Psoas muscle (tissue), 8 donors: ENCODE results near the gene CALHM3. TPM values are rescaled to one million over a fixed set of nuclear protein-coding genes. Genes with fewer than 3 reads are reported as not detected.

ENCODE experiments used
- ATAC-seq, 4 donors: fragments of 200-7000 bp; cut with Tn5 transposase; one replicate each; pipeline ENCODE4 v1.9.1; 2020; ENCODE audit warnings: moderate library complexity in 3 of 4, mild to moderate bottlenecking in 2 of 4
- DNase-seq, 2 donors: peaks; one replicate each; pipeline ENCODE4 v3.0.0-alpha.2; 2020
- H3K27ac ChIP-seq: fragments of 200-600 bp; one replicate; pipeline ENCODE4 v1.8.0; 2022
- H3K27me3 ChIP-seq, 3 donors: fragments of 200-600 bp in 1 of 3; one replicate each; pipeline versions ENCODE4 v1.6.1 to v1.8.0; 2013 to 2022; ENCODE audit warnings: low read length in 2 of 3, mild to moderate bottlenecking in 2 of 3, moderate library complexity in 1 of 3; ENCODE audit not compliant: insufficient read depth in 3 of 3
- H3K36me3 ChIP-seq, 2 donors: fragments of 200-600 bp in 1 of 2; one replicate each; pipeline versions ENCODE4 v1.6.1 to v1.8.0; 2013 to 2022; ENCODE audit warnings: low read depth in 1 of 2, mild to moderate bottlenecking in 1 of 2, moderate library complexity in 1 of 2; ENCODE audit not compliant: insufficient read depth in 1 of 2
- H3K4me1 ChIP-seq: fragments of 200-600 bp; one replicate; pipeline ENCODE4 v1.8.0; 2022
- H3K4me3 ChIP-seq: fragments of 200-600 bp; one replicate; pipeline ENCODE4 v1.8.0; 2022; ENCODE audit warnings: mild to moderate bottlenecking
- H3K9me3 ChIP-seq: fragments of 200-600 bp; one replicate; pipeline ENCODE4 v1.8.0; 2022
- CTCF ChIP-seq: fragments of 200-600 bp; IDR thresholded peaks from one replicate; pipeline ENCODE4 v1.8.0; 2022; ENCODE audit warnings: antibody characterized with exemption
- WGBS, 3 donors: extraction: QIAGEN DNeasy Blood & Tissue Kit; methylation state at CpG; one replicate each; pipeline versions ENCODE4 v1.1.6 to v1.1.7; 2013; 5-methylcytosine and 5-hydroxymethylcytosine counted together
- intact Hi-C, 2 donors: fragments of 100-400 bp; cut with DNase I; formaldehyde crosslinking; loops; one replicate each; pipeline versions ENCODE4 v1.11.0 to v1.14.2; 2022
- polyA plus RNA-seq, 3 donors: library from polyadenylated mRNA; stranded (reverse); fragments of 200-250 nt; gene quantifications; one replicate each; pipeline ENCODE4 v1.2.3, GENCODE V29; 2013
- total RNA-seq, 4 donors: library from RNA; stranded (reverse); fragmentation: NEBNext Ultra II Directional in 2 of 4; extraction: Animal tissue kit (Norgen Biotek cat#: 25700) in 2 of 4; gene quantifications; one replicate each; pipeline versions ENCODE4 v1.2.1 to v1.2.4, GENCODE V29; 2021 to 2023
- donor health status: healthy with polysubstance abuse.
- donor health status: DM: no; HTN: no; CAD: no; lungs with moderate emphysema.
- donor health status: Bipolar disorder and iron deficiency.
- donor health status: healthy.
- donor health status: DM: yes; HTN: yes; CAD: no.
- donor health status: DM: no; HTN: no; CAD: no.
- donor health status: DM: no; HTN: no; CAD: no.
- donor health status: DM: yes; HTN: yes; CAD: no.

CALHM3 gene
- total and polyA plus RNA-seq, 7 donors, result not detected

- peaks cover 0 to 1% (median 0%) of the 10 kb centered on the region in 3 donors for H3K27me3 ChIP-seq
- no peak overlapping the region for H3K27ac ChIP-seq
- 94 to 98% (median 94%) methylated on average over 3 of the region's 3 CpGs for WGBS, 3 donors
- ATAC-seq, result no peak
- no peak for TF ChIP-seq CTCF
- no peak overlapping the region for H3K4me3 ChIP-seq
- H3K9me3 ChIP-seq, result no peaks in the 10 kb centered on the region
- intact Hi-C loops, result no loop called here
- DNase-seq, result no peak
- no peaks in the 10 kb centered on the region for H3K36me3 ChIP-seq
- no peaks in the 10 kb centered on the region for H3K4me1 ChIP-seq
These were observed 22.1 kb upstream of the CALHM3 start for GRCh38 chr10:103501186-103501585.

GRCh38 chr10:103500481-103500880, 21.4 kb upstream of the CALHM3 start:
- no peak for TF ChIP-seq CTCF
- H3K9me3 ChIP-seq, result no peaks in the 10 kb centered on the region
- H3K27ac ChIP-seq, result no peak overlapping the region
- no peaks in the 10 kb centered on the region for H3K4me1 ChIP-seq
- no peaks in the 10 kb centered on the region for H3K36me3 ChIP-seq
- WGBS, 3 donors, result 83 to 89% (median 85%) methylated on average over 6 of the region's 6 CpGs
- no peak overlapping the region for H3K4me3 ChIP-seq
- no peak for DNase-seq
- ATAC-seq, result no peak
- intact Hi-C loops, result no loop called here
- peaks cover 0 to 7% (median 1%) of the 10 kb centered on the region in 3 donors for H3K27me3 ChIP-seq

- Histone ChIP-seq H3K27ac (no peak overlapping the region), H3K9me3 (no peaks in the 10 kb centered on the region), H3K36me3 (no peaks in the 10 kb centered on the region), H3K27me3 (peaks cover 0 to 13% (median 1%) of the 10 kb centered on the region in 3 donors), H3K4me3 (no peak overlapping the region), H3K4me1 (no peaks in the 10 kb centered on the region)
- ATAC-seq (no peak), DNase-seq (no peak)
- WGBS, 3 donors, result 70 to 78% (median 76%) methylated on average over 7 of the region's 7 CpGs
- intact Hi-C loops, result no loop called here
- no peak for TF ChIP-seq CTCF
These were observed 20.8 kb upstream of the CALHM3 start for GRCh38 chr10:103499881-103500280.

GRCh38 chr10:103498936-103499638, 20.0 kb upstream of the CALHM3 start:
- WGBS, 3 donors, result 62 to 76% (median 64%) methylated on average over 5 of the region's 5 CpGs
- H3K9me3 ChIP-seq, result no peaks in the 10 kb centered on the region
- DNase-seq (no peak), ATAC-seq (peak in 1 of 4 donors; percentile 39)
- TF ChIP-seq CTCF, result no peak
- intact Hi-C loops, result no loop called here
- no peak overlapping the region for H3K4me3 ChIP-seq
- no peak overlapping the region for H3K27ac ChIP-seq
- peaks cover 0 to 21% (median 1%) of the 10 kb centered on the region in 3 donors for H3K27me3 ChIP-seq
- H3K4me1 ChIP-seq, result no peaks in the 10 kb centered on the region
- H3K36me3 ChIP-seq, result no peaks in the 10 kb centered on the region
